Stimulated activated naive CD8-positive, alpha-beta T cell treated with anti-CD3 and anti-CD28 coated beads, Interleukin-15, Interleukin-2, amounts not matched to agents 100 U/mL and 50 U/mL, for 24 hours (primary cell): ENCODE measurements around the gene PACS1.
"Not testable (repeated sequence)": the region's sequence is repeated elsewhere in the genome, so short reads cannot be mapped to it uniquely, and the experiment has no call there.

Experiments
- ATAC-seq: fragments of 150-1000 bp; cut with Tn5 transposase; one replicate; pipeline ENCODE4 v1.10.0; 2021
- DNase-seq: peaks from one replicate; pipeline ENCODE4 v3.0.0; 2021

Gene PACS1

GRCh38 chr11:66253081-66253480 is 183.0 kb downstream of the PACS1 start:
- ATAC-seq, DNase-seq: not testable (repeated sequence)

DNA sequence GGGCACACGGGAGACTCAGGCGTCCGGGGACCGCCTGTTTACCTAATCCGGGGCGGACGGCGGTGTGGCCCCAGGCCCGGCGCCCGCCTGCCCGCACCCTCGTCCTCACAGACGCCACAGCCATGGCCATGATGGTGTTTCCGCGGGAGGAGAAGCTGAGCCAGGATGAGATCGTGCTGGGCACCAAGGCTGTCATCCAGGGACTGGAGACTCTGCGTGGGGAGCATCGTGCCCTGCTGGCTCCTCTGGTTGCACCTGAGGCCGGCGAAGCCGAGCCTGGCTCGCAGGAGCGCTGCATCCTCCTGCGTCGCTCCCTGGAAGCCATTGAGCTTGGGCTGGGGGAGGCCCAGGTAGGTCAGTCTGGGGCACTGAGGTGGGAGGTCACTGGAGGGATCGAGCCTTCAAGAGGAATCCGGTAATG is 188.4 kb downstream of the PACS1 start:
- ATAC-seq = no peak
- no peak for DNase-seq

GRCh38 chr11:66259225-66259624 is 189.2 kb downstream of the PACS1 start:
- DNase-seq = no peak
- no peak for ATAC-seq

DNA sequence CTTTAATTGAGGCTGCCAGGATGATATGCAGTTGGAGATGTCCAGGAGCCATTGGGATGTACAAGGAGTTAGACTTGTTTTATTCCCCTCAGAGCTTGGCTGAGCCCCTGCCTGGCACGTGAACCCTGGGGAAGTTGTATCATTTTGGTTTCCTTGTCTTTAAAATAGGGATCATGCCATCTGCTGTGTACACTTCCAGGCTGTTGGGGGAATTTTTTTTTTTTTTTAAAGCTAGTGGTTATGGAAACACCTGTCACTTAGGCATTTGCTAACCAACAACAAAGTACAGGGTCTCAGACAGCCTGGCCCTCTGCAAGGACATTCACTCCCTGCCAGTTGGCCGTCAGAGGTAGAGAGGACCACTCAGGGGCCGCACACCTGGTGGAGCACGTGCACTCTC is 189.9 kb downstream of the PACS1 start:
- no peak for DNase-seq
- ATAC-seq = no peak

- ATAC-seq (no peak), DNase-seq (no peak)
Measured at GRCh38 chr11:66261578-66261977, 191.5 kb downstream of the PACS1 start.

- DNase-seq (no peak), ATAC-seq (no peak)
Measured at GRCh38 chr11:66262191-66262590, 192.1 kb downstream of the PACS1 start.

DNA sequence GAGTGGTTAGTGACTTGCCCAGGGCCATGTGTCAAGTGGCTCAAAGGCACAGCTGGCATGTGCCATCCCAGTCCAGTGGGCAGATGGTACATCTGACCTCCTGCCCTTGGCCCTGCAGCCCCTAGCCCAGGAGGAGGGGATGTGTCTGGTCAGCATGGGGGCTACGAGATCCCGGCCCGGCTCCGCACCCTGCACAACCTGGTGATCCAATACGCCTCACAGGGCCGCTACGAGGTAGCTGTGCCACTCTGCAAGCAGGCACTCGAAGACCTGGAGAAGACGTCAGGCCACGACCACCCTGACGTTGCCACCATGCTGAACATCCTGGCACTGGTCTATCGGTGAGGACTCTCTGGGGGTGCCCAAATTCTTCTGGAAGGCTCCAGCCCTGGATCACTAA is 192.6 kb downstream of the PACS1 start:
- no peak for ATAC-seq
- DNase-seq = no peak

DNA sequence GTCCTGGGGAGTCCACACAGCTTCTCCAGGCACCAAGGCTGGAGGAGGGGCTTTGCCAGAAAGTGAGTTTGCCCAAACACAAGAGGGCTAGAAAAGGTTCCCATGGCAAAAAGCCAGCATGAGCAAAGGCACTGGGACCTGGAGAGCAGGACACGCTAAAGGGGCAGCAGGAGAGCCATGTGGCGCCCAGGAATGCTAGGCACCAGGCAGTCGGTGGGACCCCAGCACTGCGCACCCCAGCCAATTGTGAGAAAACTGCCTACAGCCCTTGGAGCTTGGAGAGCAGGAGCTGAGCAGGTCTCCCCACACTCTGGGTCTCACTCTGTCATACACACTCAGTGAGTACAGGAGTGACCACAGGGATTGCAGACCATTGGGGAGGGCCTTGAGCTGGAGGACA is 193.2 kb downstream of the PACS1 start:
- DNase-seq (no peak), ATAC-seq (no peak)

- no peak for ATAC-seq
- no peak for DNase-seq
Measured at GRCh38 chr11:66263785-66264184, 193.7 kb downstream of the PACS1 start.

DNA sequence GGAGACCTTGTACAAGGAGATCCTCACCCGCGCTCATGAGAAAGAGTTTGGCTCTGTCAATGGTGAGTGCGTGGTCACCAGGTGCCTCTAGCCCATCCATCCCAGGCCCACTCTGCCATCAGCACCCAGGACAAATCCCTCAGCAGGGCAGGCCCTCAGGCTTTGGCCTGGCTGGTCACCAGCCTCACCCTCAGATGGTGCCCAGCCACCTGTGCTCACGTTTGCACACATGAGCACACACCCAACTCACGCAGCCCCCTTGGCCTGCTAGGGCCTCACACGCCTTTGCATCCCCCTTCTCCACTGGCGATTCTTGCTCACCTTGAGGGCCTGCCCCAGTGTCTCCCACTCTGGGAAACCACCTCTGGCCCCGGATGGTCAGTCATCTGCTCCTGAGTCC is 194.3 kb downstream of the PACS1 start:
- ATAC-seq = no peak
- no peak for DNase-seq

GRCh38 chr11:66264914-66265313 is 194.8 kb downstream of the PACS1 start:
- DNase-seq (peak; percentile 65), ATAC-seq (no peak)

DNA sequence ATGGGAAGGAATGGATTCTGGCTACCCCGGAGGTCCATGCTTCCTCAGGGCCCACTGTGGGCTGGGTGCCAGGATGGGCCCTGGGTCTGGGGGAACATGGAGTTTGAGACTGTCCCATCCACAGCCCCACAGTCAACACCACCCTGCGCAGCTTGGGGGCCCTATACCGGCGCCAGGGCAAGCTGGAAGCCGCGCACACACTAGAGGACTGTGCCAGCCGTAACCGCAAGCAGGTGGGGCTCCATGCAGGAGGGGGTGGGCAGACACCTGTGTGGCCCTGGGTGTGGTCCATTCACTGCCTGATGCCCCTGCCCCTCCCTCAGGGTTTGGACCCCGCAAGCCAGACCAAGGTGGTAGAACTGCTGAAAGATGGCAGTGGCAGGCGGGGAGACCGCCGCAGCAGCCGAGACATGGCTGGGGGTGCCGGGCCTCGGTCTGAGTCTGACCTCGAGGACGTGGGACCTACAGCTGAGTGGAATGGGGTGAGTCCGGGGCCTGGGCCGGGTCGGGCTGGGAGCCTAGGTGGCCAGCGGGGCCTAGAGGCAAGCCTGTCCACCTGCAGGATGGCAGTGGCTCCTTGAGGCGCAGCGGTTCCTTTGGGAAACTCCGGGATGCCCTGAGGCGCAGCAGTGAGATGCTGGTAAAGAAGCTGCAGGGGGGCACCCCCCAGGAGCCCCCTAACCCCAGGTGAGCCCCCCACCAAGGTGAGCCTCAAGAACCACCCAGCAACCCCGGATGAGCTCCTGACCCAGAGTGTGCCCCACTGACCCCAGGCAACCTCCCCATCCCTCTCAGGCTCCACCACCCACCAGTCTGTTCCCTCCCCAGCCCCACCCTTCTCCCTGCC is 195.7 kb downstream of the PACS1 start:
- DNase-seq = no peak
- ATAC-seq = no peak

- ATAC-seq (no peak), DNase-seq (no peak)
Measured at GRCh38 chr11:66266378-66267038, 196.4 kb downstream of the PACS1 start.

DNA sequence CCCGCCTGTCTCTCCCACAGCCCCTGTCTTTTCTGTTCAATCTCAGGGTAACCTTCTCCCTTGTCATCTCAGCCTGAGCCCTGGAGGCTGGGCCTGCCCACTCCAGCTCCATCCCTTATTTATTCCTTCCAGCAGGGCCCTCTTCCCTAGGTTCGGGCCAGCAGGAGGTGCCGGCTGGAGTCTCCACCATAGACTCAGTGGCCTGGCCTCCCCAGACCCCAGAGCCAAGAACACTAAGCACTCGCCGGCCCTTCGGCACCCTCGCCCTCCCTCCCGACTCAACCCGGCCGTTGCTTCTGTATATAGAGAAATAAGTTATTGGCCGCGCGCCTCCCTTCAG is 196.9 kb downstream of the PACS1 start:
- ATAC-seq (no peak), DNase-seq (no peak)

- peak; percentile 60 for ATAC-seq
- peak; percentile 94 for DNase-seq
Measured at GRCh38 chr11:66267379-66268243, 197.5 kb downstream of the PACS1 start.

GRCh38 chr11:66268244-66268951 is 198.3 kb downstream of the PACS1 start, which contains the start of gene RAB1B:
Gene RAB1B (plus strand): TSS chr11:66268639. CDS start chr11:66268680, 41 bp downstream.
- DNase-seq (peak; percentile 100), ATAC-seq (peak; percentile 92)

DNA sequence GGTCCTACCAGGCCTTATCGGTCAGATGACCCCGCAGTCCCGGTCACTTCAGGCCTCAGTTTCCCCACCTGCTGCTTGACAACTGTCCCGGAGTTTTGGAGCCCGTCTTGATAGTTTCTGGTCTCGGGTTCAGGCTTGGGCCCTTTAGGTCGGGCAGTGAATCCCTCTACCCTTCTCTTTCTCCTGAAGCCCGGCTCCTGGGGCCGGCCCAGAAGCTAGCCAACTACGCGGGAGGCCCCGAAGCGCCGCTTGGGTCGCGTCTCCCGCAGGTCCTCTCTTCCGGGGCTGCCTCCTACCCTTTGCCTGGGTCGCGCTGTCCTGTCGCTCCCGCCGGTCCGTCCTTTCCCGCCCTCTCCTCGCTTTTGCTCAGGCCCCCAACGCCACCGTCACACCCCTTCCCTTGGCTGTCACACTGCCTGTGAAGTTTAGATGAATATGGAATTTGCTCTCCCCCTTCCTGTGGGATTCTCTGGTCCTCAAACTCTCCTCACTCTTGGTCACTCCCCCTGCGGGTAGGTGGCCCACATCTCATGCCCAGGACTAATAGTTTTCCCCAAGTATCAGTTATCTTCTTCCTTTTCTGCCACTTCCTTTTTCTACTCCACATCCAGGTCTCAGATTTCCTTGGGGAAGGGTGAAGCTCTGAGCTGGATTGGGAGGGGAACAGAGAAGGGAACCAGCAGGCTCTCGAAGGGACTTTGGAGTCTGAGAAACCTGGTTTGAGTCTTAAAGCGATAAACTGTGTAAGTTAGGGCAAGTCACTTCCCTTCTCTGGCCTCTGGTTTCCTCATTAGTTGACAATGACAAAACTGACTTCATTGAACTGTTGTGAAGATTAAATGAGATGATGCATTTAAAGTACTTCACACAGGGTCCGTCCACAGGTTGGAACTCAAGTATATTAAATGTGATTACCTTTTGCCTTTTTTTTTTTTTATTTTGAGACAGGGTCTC is 199.2 kb downstream of the PACS1 start:
- ATAC-seq (no peak), DNase-seq (peak; percentile 32)

DNA sequence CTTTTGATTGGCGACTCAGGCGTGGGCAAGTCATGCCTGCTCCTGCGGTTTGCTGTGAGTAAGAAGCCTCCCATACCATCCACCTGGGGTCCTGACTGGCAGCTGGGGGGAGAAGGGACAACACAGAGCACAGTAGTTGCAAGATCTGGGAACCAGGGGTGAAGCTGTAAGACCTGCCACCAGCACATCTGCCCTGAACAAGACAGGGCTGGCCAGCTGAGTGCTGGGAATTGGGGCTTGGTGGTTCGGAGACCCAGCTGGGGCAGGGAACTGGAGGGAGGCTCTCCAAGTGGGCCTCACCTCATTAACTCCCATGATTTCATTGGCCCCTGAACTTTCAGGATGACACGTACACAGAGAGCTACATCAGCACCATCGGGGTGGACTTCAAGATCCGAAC is 201.7 kb downstream of the PACS1 start:
- DNase-seq = no peak

GRCh38 chr11:66272596-66272995 is 202.5 kb downstream of the PACS1 start:
- DNase-seq (no peak), ATAC-seq (no peak)

More for the DNA sequence above, 201.7 kb downstream of the PACS1 start:
- ATAC-seq = no peak

DNA sequence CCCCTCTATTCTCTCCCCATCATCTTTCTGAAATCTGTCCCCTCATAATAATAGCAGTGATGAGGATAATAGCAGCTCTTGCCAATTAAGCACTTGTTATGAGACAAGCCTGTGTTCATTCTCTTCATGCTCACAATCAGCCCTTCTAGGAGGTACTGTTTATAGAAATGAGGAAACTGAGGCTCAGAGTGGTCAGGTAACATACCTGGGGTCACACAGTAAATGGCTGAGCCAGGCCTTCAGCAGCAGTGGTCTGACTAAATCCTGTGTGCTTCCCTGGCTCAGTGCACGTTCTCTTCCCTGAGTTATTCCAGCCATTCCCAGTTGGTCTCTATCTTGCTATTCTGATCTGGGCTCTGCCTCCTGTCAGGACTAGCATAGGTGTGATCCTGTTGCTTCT is 204.1 kb downstream of the PACS1 start:
- ATAC-seq (no peak), DNase-seq (no peak)

GRCh38 chr11:66275396-66275795 is 205.3 kb downstream of the PACS1 start:
- no peak for DNase-seq

More at GRCh38 chr11:66275396-66275795, 205.3 kb downstream of the PACS1 start:
- ATAC-seq = no peak
